ENCODE data around the gene GTF3A.

- TF ChIP-seq CTCF (IDR thresholded peaks at IDR 0.05; ENCODE audit: extremely low read depth in 1 of 2, insufficient read depth in 1 of 2, low read depth in 1 of 2, low read length in 2 of 2) (no peak), EZH2 (IDR thresholded peaks at IDR 0.05; ENCODE audit: borderline replicate concordance, low read depth, low read length, severe bottlenecking) (no peak), GATA2 (IDR thresholded peaks at IDR 0.05; ENCODE audit: insufficient read depth, insufficient read length, low read depth, low read length) (no peak), POLR2AphosphoS5 (IDR thresholded peaks at IDR 0.05; ENCODE audit: insufficient read depth, low read depth, low read length) (no peak), MYC (IDR thresholded peaks at IDR 0.05; ENCODE audit: low read depth, low read length) (no peak), POLR2A (IDR thresholded peaks at IDR 0.05; ENCODE audit: low read depth, low read length) (no peak), MAX (IDR thresholded peaks at IDR 0.05; ENCODE audit: insufficient read depth, insufficient read length) (no peak), JUN (IDR thresholded peaks at IDR 0.05; ENCODE audit: borderline replicate concordance, insufficient read depth, insufficient read length, low read depth) (no peak), FOS (IDR thresholded peaks at IDR 0.05; ENCODE audit: borderline replicate concordance, insufficient read depth, low read length) (no peak)
Observed at GRCh38 chr13:27395007-27395510, 29.4 kb upstream of the GTF3A start.
